GM23338 (cell line): ENCODE results near the gene TRIM44. TPM values are rescaled to one million over a fixed set of nuclear protein-coding genes. Genes with fewer than 3 reads are reported as not detected.

Source experiments
- ATAC-seq: fragments of 200-7000 bp; cut with Tn5 transposase; 3 replicates; pipeline ENCODE4 v1.9.1; 2020
- DNase-seq: peaks from one replicate; pipeline ENCODE4 v3.0.0-alpha.2; 2015; ENCODE audit warnings: low spot score
- H2AFZ ChIP-seq: fragments of 200-600 bp; sonication (generic); 2 replicates; pipeline ENCODE4 v1.8.0; 2016; ENCODE audit warnings: antibody characterized with exemption, mild to moderate bottlenecking, moderate library complexity
- H3F3A ChIP-seq: fragments of 200-600 bp; sonication (generic); replicated peaks from 2 replicates; pipeline ENCODE4 v1.8.0; 2017; ENCODE audit warnings: antibody characterized with exemption, mixed run types, low read depth
- H3K27ac ChIP-seq: fragments of 200-600 bp; sonication (generic); 2 replicates; pipeline ENCODE4 v1.6.1; 2016; ENCODE audit warnings: low read depth
- H3K27me3 ChIP-seq: fragments of 200-600 bp; sonication (generic); 2 replicates; pipeline ENCODE4 v1.8.0; 2016; ENCODE audit warnings: mild to moderate bottlenecking, mixed run types, moderate library complexity; ENCODE audit not compliant: insufficient read depth
- H3K36me3 ChIP-seq: fragments of 200-600 bp; sonication (generic); 2 replicates; pipeline ENCODE4 v1.8.0; 2016; ENCODE audit warnings: mild to moderate bottlenecking; ENCODE audit not compliant: insufficient read depth
- H3K4me1 ChIP-seq: fragments of 200-600 bp; sonication (generic); 2 replicates; pipeline ENCODE4 v1.8.0; 2016; ENCODE audit warnings: mild to moderate bottlenecking, moderate library complexity; ENCODE audit not compliant: insufficient read depth
- H3K4me2 ChIP-seq: fragments of 200-600 bp; sonication (generic); 2 replicates; pipeline ENCODE4 v1.7.1; 2017; ENCODE audit warnings: mixed run types
- H3K4me3 ChIP-seq: fragments of 200-600 bp; sonication (generic); 2 replicates; pipeline ENCODE4 v1.6.1; 2016; ENCODE audit warnings: mixed run types
- H3K79me2 ChIP-seq: fragments of 200-600 bp; sonication (generic); replicated peaks from 2 replicates; pipeline ENCODE4 v1.8.0; 2017; ENCODE audit warnings: mild to moderate bottlenecking; ENCODE audit not compliant: insufficient read depth
- H3K9me2 ChIP-seq: fragments of 200-600 bp; sonication (generic); 2 replicates; pipeline ENCODE4 v1.8.0; 2017; ENCODE audit not compliant: insufficient read depth
- H4K20me1 ChIP-seq: fragments of 200-600 bp; sonication (generic); replicated peaks from 2 replicates; pipeline ENCODE4 v1.8.0; 2017; ENCODE audit warnings: mild to moderate bottlenecking; ENCODE audit not compliant: insufficient read depth
- H3K27ac Mint-ChIP-seq: 2 replicates; pipeline ENCODE4 v1.8.0; 2020; ENCODE audit warnings: inconsistent platforms, mild to moderate bottlenecking, moderate library complexity, mixed read lengths
- H3K27me3 Mint-ChIP-seq: 3 replicates; pipeline ENCODE4 v1.8.0; 2022; ENCODE audit warnings: low read depth, mild to moderate bottlenecking, moderate library complexity, mixed read lengths, inconsistent platforms; ENCODE audit not compliant: insufficient read depth, poor library complexity
- H3K36me3 Mint-ChIP-seq: 3 replicates; pipeline ENCODE4 v1.8.0; 2021; ENCODE audit warnings: low read depth, mild to moderate bottlenecking, inconsistent platforms, moderate library complexity, mixed read lengths
- H3K4me1 Mint-ChIP-seq: 3 replicates; pipeline ENCODE4 v1.8.0; 2020; ENCODE audit warnings: mild to moderate bottlenecking, inconsistent platforms, mixed read lengths
- H3K4me3 Mint-ChIP-seq: 3 replicates; pipeline ENCODE4 v1.8.0; 2021; ENCODE audit warnings: moderate library complexity, mild to moderate bottlenecking, inconsistent platforms, mixed read lengths
- H3K9me3 Mint-ChIP-seq: 3 replicates; pipeline ENCODE4 v1.8.0; 2020; ENCODE audit warnings: moderate library complexity, mild to moderate bottlenecking, inconsistent platforms, mixed read lengths
- CREB1 ChIP-seq: fragments of 250-450 bp; sonication (Bioruptor Pico); IDR thresholded peaks from 2 replicates; pipeline ENCODE4 v1.5.0; 2020; ENCODE audit warnings: low read depth, mild to moderate bottlenecking, moderate library complexity
- EZH2 ChIP-seq: fragments of 200-600 bp; sonication (generic); IDR thresholded peaks from one replicate; pipeline ENCODE4 v1.8.0; 2017; ENCODE audit warnings: antibody characterized with exemption, mild to moderate bottlenecking, low read depth; ENCODE audit not compliant: unreplicated experiment
- EZH2phosphoT487 ChIP-seq: fragments of 200-600 bp; sonication (generic); IDR thresholded peaks from one replicate; pipeline ENCODE4 v1.8.1; 2018; ENCODE audit warnings: antibody characterized with exemption; ENCODE audit not compliant: unreplicated experiment
- JUNB ChIP-seq: IDR thresholded peaks from one replicate; pipeline ENCODE4 v1.6.1; 2016; ENCODE audit warnings: antibody characterized with exemption; ENCODE audit not compliant: unreplicated experiment
- NANOG ChIP-seq: IDR thresholded peaks from 2 replicates; pipeline ENCODE4 v1.6.1; 2016; ENCODE audit warnings: antibody characterized with exemption, borderline replicate concordance
- STAT1 ChIP-seq: IDR thresholded peaks from one replicate; pipeline ENCODE4 v1.6.1; 2016; ENCODE audit warnings: antibody characterized with exemption; ENCODE audit not compliant: unreplicated experiment
- ZNF114 ChIP-seq: fragments of 250-450 bp; sonication (Bioruptor Pico); IDR thresholded peaks from 2 replicates; pipeline ENCODE4 v1.5.0; 2020; ENCODE audit warnings: mild to moderate bottlenecking, moderate library complexity
- ZNF331 ChIP-seq: fragments of 250-450 bp; sonication (Bioruptor Pico); IDR thresholded peaks from 2 replicates; pipeline ENCODE4 v1.5.0; 2020; ENCODE audit warnings: low read depth, mild to moderate bottlenecking, moderate library complexity
- polyA plus RNA-seq: library from polyadenylated mRNA; unstranded; fragments of >200 nt; fragmentation: Nextera tagmentation; extraction: Ambion mirVana; gene quantifications from 2 replicates; pipeline ENCODE4 v1.2.1, GENCODE V29; 2016
- total RNA-seq: library from RNA; depleted of rRNA; stranded (reverse); fragments of >200 nt; shearing (Covaris generic); gene quantifications from 2 replicates; pipeline ENCODE4 v1.2.3, GENCODE V29; 2014
- TF ChIP-seq, protein P1 (sequence below): IDR thresholded peaks from one replicate; pipeline ENCODE4 v1.6.1; 2018; ENCODE audit warnings: antibody characterized with exemption; ENCODE audit not compliant: unreplicated experiment
- TF ChIP-seq, protein P2 (sequence below), 2 experiments: fragments of 200-600 bp in 1 of 2; sonication (generic) in 1 of 2; conservative IDR thresholded peaks; 2 replicates each; pipeline versions ENCODE4 v1.5.1 to v1.6.1; 2016 to 2017; ENCODE audit warnings: antibody characterized with exemption in 2 of 2, low read depth in 2 of 2, mild to moderate bottlenecking in 2 of 2, moderate library complexity in 1 of 2
- TF ChIP-seq, protein P3 (sequence below): IDR thresholded peaks from 2 replicates; pipeline ENCODE4 v1.6.1; 2016; ENCODE audit warnings: antibody characterized with exemption

The TRIM44 gene
- total and polyA plus RNA-seq, 2 experiments from 2014 or later = 10.3 to 10.4 TPM

DNA sequence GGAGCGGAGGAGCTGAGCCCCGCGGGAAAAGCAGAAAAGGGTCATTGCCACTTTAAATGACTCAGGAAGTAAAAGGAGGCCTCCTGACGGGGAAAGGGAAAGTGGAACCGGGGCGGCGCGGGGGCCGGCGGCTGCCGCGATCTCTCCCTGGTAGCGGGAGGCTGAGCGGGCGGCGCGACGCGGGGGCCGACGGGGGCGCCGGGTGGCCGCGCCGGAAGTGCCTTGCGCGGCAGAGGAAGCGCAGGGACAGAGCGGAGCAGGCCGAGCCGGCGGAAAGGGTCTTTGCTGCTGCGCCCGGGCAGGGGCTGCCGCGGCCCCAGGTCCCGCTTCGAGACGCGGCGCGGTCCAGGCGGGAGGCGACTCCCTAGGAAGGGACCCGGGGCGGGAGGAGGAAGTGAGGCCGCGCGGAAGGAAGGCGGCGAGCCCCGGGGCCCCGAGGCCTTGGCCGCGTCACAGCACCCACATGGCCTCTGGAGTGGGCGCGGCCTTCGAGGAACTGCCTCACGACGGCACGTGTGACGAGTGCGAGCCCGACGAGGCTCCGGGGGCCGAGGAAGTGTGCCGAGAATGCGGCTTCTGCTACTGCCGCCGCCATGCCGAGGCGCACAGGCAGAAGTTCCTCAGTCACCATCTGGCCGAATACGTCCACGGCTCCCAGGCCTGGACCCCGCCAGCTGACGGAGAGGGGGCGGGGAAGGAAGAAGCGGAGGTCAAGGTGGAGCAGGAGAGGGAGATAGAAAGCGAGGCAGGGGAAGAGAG, at the start of gene TRIM44 (continued):
- no peak for TF ChIP-seq NANOG
- TF ChIP-seq EZH2 = no peak

DNA sequence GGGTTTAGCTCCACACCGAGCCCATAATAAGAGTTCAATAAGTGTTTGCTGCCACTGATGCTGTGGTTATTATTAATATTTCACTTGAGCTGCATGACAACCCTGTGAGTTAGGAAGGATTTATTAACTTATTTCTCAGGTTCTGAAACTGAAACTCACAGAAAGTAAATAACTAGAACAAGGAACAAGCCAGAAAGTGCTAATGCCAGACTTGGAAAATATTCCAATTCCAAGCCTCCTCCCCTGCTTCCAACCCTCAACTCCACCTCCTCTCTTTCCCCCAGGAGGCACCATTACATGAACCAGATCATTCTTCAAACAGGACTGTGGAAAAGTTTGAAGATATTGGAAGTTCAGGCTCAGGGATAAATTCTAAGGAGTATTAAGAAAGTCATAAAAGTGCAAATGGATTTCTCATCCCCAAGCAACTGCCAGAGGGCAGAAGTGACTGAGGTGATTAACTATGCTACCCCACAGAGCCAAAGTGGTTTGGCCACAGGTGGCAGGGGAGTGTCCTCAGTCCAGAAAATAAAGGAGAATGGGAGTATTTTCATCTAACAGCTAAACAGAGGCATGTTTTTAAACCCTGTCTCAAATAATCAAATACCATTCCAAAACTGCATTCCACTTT, 47.5 kb upstream of the TRIM44 start:
- Histone ChIP-seq H3K9me2 (no peaks in the 10 kb centered on the region), H3K27ac (no peak overlapping the region), H4K20me1 (no peaks in the 10 kb centered on the region), H3K36me3 (no peaks in the 10 kb centered on the region), H3F3A (0 out of 2 replicates have a peak, but pooled peaks cover 2% of the 10 kb centered on the region), H2AFZ (no peak overlapping the region), H3K27me3 (peaks cover 24% of the 10 kb centered on the region), H3K4me1 (no peaks in the 10 kb centered on the region), H3K79me2 (no peaks in the 10 kb centered on the region), H3K4me3 (no peak overlapping the region), H3K4me2 (no peak overlapping the region)
- peaks cover 7% of the 10 kb centered on the region for H3K9me3 Mint-ChIP-seq
- H3K27me3 Mint-ChIP-seq = peaks cover 21% of the 10 kb centered on the region
- peaks cover 6% of the 10 kb centered on the region for H3K36me3 Mint-ChIP-seq
- no peak for DNase-seq
- H3K27ac Mint-ChIP-seq = no peak overlapping the region
- ATAC-seq = no peak
- H3K4me3 Mint-ChIP-seq = no peak overlapping the region
- peaks cover 22% of the 10 kb centered on the region for H3K4me1 Mint-ChIP-seq
- no peak for TF ChIP-seq ZNF114 (CRISPR knock-in tag)
- no peak for TF ChIP-seq EZH2phosphoT487
- TF ChIP-seq JUNB = no peak
- TF ChIP-seq STAT1 = no peak
- TF ChIP-seq, protein P1, sequence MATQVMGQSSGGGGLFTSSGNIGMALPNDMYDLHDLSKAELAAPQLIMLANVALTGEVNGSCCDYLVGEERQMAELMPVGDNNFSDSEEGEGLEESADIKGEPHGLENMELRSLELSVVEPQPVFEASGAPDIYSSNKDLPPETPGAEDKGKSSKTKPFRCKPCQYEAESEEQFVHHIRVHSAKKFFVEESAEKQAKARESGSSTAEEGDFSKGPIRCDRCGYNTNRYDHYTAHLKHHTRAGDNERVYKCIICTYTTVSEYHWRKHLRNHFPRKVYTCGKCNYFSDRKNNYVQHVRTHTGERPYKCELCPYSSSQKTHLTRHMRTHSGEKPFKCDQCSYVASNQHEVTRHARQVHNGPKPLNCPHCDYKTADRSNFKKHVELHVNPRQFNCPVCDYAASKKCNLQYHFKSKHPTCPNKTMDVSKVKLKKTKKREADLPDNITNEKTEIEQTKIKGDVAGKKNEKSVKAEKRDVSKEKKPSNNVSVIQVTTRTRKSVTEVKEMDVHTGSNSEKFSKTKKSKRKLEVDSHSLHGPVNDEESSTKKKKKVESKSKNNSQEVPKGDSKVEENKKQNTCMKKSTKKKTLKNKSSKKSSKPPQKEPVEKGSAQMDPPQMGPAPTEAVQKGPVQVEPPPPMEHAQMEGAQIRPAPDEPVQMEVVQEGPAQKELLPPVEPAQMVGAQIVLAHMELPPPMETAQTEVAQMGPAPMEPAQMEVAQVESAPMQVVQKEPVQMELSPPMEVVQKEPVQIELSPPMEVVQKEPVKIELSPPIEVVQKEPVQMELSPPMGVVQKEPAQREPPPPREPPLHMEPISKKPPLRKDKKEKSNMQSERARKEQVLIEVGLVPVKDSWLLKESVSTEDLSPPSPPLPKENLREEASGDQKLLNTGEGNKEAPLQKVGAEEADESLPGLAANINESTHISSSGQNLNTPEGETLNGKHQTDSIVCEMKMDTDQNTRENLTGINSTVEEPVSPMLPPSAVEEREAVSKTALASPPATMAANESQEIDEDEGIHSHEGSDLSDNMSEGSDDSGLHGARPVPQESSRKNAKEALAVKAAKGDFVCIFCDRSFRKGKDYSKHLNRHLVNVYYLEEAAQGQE = no peak
- TF ChIP-seq ZNF331 = no peak
- TF ChIP-seq, protein P2, sequence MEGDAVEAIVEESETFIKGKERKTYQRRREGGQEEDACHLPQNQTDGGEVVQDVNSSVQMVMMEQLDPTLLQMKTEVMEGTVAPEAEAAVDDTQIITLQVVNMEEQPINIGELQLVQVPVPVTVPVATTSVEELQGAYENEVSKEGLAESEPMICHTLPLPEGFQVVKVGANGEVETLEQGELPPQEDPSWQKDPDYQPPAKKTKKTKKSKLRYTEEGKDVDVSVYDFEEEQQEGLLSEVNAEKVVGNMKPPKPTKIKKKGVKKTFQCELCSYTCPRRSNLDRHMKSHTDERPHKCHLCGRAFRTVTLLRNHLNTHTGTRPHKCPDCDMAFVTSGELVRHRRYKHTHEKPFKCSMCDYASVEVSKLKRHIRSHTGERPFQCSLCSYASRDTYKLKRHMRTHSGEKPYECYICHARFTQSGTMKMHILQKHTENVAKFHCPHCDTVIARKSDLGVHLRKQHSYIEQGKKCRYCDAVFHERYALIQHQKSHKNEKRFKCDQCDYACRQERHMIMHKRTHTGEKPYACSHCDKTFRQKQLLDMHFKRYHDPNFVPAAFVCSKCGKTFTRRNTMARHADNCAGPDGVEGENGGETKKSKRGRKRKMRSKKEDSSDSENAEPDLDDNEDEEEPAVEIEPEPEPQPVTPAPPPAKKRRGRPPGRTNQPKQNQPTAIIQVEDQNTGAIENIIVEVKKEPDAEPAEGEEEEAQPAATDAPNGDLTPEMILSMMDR (conservative IDR thresholded peaks at IDR 0.05; ENCODE audit: low read depth in 2 of 2) = no peak
- TF ChIP-seq, protein P3, sequence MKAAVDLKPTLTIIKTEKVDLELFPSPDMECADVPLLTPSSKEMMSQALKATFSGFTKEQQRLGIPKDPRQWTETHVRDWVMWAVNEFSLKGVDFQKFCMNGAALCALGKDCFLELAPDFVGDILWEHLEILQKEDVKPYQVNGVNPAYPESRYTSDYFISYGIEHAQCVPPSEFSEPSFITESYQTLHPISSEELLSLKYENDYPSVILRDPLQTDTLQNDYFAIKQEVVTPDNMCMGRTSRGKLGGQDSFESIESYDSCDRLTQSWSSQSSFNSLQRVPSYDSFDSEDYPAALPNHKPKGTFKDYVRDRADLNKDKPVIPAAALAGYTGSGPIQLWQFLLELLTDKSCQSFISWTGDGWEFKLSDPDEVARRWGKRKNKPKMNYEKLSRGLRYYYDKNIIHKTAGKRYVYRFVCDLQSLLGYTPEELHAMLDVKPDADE = no peak
- no peak for TF ChIP-seq CREB1 (CRISPR knock-in tag)
- TF ChIP-seq EZH2 = no peak
